Cortex of kidney (tissue), 1 donor: ENCODE results near the gene OR6B2.
"Not testable (repeated sequence)": the region's sequence is repeated elsewhere in the genome, so short reads cannot be mapped to it uniquely, and the experiment has no call there.

Experiments
- DNase-seq: peaks from one replicate; lab custom pipeline; 2025; lab: John Stamatoyannopoulos, UW

Gene OR6B2

DNA sequence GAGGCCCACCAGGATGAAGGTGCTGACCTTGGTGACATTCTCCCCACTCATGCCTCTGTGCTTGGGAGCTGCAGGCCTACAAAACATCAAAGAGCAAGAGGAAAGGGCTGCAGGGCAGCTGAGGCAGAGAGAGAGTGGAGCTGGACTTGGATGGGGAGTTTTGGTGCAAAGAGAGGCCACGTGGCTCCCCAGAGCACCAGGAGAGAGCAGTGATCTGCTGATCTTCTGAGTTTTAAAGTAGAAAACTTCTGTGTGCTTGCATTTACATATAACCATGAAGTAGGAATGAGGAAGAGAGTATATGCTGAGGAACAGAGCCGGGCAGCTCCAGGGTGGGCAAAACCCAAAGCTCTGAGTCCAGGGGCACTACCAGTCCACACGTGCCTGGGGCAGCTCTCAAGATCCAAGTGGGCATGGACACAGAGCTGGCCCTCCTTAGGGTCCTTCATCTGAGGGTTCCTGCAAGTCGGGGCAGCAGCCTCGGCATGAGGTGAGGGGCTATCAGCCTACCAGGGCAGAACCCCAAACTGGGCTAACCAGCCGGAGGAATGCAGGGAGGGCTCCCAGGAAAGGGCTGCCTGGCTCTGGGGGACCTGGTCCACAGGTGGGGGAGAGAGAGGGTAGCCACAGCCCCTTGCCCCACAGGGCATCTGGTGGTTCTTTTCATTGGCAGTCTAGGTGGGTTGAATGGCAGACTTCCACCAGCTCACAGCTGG, at the start of gene OR6B2:
OR6B2 (minus strand) TSS at position 51 of the 716 bp plus-strand sequence; CDS start at position 51, 0 bp downstream.
- DNase-seq, result no peak

DNA sequence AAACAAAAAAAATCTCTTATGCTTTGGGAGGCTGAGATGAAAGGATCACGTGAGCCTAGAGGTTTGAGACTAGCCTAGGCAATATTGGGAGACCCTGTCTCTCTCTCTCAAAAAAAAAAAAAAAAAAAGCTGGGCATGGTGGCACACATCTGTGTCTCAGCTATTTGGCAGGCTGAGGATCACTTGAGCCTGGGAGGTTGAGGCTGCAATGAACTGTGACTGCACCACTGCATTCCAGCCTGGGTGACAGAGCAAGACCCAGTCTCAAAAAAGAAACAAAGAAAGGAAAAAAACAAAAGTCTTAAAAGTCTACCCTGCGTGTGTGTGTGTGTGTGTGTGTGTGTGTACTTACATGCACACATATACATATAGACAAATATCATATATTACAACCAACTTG, 48.4 kb upstream of the OR6B2 start:
- no peak for DNase-seq

DNA sequence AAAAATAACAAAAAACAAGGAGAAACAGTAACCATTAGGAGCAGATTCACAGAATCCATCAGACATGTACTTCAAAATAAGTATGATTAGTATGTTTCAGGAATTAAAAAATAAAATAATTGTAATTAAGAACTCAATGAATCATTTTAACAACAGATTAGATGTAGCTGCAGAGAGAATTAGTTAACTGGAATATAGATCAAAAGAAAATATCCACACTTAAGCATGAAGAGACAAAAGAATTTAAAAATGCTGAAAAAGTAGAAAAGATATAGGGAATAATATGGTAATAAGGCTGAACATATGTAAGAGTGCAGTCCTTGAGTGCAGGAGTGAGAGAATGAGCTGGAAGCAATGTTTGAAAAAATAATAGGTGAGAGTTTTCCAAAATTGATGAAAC, 47.2 kb upstream of the OR6B2 start:
- no peak for DNase-seq

DNA sequence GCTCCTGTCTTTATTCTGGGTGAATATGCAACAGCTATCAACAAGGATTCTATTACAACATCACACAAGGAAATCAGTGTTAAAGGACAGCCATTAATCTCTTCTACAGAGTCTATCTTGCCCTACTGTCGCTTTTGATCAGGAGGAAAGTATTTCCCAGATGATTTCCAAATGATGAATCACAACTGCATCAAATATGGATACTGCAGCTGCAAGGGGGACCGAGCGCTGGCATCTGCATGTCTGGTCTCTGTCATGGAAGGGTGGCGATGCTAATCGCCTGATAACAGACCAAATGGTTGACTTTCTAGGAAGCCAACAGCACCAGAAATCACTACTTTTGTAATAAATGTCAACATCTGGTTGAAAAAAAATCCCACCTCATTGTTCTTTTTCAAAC, 44.3 kb upstream of the OR6B2 start:
- DNase-seq, result no peak

DNA sequence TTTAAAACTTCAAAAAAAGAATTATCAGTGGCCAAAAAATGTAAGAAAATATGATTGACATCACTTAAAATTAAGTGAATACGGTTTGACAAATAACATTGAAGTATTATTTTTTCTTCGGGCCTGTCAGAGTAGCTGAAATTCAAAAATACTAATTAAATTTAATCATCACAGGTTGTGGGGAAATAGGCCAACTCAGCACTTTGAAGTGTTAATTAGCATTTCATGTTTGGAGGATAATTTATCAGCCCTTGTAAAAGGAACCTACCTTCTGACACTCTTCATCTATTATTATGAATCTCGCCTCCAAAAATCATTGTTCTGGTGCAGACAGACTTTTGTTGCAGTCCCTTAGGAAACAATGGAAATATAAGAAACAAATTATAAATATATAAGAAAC, 40.7 kb upstream of the OR6B2 start:
- DNase-seq, result no peak

DNA sequence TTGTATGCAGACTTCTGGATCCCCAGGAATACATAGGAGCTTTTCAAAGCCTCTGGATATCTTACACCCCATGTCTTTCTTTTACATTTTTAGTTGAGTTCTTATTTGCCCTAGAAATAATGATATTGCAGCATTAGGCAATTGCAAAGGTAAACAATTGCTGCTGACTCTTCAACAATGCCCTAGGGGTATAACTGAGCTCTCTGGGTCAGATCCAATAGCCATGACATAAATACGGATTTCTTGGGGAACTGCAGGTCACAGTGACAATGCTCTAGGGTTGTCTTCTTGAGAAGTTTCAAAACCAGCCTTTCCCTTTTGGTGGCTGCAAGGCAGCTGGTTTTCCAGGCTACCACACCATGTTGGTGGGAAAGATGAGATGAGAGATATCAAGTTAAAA, 39.6 kb upstream of the OR6B2 start:
- no peak for DNase-seq

DNA sequence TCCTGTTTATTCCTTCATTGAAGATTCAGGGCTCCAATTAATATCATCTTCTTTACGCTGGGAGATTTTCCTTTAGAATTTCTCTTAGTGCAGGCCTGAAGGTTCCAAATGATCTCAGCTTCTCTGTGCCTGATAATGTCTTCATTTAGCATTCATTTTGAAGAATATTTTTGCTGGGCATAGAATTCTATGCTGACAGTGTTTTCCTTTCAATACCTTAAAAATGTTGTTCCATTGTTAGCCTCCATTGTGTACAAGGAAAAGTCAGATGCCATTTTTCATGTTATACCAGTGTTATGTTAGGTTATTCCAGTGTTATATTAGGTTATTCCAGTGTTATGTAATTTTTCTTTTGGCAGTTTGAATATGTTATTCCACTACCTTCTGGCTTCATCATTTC, 38.0 kb upstream of the OR6B2 start:
- no peak for DNase-seq

DNA sequence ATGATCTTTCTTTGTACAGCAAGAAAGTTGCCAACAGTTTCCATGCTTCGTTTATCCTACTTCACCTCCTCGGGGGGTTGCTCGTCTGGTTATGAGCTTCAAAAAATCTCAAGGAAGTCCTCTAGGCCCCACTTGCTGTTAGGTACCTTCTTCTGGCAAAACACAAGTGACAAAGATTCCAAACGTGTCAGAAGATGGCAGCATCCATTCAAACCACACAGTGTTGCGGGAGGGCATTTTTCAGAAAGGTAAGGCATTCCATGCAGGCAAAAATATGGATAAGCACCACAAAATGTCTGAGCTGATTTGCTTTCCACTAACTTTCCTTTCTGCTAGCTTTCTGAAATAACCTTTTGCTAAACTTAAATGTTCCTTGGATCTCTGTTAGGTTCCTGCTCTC, 36.3 kb upstream of the OR6B2 start:
- DNase-seq, result no peak

DNA sequence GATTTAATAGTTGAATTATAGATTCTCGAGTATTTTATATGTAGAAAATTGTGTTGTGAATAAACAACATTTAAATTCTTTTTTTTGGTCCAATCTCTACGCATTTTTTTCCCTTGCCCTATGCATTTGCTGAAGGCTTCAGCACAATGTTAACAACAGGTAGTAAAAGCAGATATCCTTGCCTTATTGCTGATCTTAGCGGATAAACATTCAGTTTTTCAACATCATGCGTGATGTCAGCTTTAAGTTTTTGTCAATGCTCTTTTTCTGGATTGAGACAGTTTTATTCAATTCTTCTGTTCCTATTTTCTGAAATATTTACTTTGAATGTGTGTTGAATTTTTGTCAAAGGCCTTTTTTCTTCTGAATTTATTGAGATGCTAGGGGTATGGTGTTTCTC, 34.7 kb upstream of the OR6B2 start:
- no peak for DNase-seq

DNA sequence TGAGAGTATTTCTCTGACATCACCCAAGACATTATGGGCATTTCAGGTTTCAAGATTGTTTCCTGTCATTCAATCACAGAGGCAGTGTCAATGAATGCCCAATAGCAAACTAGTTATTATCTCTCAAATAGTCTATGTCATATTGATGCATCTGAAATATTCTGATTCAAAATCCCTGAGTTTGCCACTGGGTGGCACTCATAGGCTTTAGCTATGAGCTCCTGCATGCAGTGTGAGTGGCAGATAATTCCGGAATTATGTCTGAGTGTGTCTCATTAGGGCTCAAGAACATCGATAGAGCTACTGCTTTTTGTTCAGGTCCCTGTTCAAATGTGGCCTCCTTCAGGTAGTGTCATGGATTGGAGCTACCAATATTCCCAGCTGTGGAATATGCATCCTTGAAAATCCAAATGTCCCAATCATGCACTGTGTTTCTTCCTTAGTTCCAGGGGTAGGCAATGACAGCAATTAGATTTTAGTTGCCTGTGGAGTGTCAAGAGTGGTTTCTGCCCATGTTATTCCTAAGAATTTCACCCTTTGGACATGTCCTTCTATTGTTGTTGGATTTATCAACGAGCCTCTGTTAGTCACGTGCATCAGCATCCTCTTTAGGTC, 30.9 kb upstream of the OR6B2 start:
- DNase-seq, result no peak

DNA sequence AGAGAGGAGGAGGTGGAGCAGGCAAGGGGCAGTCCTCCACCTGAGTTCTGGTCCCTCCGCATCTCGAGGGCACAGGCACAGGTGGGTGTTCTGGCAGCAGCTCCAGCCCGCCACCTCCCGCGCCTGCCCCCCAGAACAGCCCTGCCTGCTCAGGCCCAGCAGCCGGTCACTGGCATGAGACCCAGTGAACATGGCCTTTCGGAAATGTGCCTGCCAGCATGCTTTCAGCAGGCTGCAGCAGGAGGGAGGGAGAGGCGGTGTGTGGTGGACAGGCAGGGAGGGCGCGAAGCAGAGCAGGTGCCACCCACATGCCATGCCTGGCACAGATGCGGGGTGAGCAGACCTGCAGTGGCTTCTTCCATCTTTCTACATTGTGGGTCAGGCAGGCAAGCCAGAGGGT, 26.4 kb upstream of the OR6B2 start:
- no peak for DNase-seq

DNA sequence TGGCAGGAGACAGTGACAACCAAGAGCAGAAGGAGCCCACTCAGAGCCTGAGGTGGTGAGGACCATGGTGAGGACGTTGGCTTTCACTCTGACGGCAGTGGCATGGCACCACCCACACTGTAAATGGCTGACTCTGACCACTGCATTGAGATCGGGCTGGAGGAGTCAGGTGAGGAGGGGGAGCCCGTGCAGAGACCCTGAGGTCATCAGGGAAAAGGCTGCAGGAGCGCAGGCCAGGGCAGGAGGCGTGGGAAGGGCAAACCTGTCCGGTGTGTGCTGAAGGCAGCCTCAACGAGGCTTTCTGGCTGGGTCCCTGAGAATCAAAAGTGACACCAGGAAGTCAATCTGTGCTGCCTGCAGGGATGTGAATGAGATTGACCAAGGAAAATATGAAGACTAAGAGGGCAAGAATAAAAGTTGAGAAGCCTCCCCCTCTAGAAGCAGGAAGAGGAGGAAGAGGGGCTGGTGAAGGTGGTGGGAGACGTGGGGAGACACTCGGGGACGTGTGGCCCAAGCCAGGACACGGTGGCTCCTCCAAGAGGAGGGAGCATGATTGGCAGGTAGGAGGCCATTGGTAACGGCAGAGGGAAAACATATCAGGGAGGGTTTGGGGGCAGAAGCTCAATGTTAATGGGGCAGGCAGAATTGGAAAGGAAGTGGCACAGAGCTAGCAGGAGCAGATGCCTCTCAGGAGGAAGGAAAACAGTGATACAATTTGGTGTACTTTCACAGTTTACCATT, 25.1 kb upstream of the OR6B2 start:
- no peak for DNase-seq

DNA sequence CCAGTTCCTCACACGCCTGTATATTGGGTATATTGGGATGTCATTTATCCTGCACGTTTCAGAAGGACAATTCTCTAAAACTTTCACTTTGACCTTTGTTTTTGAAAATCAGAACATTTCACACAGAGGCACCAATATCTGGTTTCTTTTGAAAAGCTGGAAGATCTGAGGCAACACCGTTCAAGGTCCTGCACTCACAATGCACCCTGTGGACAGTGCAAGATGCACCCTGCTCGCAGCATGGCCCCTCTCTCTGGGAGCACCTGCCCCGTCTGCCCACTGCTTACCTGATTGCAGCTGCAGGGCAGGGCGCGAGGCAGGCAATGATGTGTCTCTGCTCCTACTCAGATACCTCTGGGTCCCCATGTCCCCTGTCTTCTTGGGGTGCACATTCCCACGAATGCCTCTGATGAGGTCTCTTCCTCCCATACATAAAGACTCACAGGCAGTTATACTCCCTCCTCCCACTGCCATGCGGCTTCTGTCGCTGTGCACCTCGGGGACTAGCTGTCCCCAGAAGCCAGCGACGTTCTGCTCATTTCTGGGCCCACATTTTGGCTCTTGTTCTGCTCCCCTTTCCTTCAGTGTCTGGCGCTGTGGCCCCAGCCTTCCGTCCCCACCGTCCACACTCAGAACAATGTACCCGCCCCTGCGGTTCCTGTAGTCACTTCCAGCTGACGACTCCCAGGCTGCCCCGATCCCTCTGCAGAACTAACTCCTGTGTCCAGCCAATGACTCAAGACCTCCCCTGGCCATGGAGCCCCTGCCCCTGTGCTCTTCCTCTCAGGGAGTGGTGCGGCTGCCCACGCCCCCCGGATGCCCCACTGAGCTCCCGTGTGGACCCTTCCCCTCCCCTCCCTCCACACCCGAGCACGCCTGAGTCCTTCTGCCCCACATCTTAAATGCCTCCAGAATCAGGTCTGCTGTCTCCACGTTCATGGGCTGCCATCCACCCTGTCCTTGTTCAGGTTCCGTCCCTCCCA, 23.2 kb upstream of the OR6B2 start, which contains the start of gene OR6B3:
OR6B3 (minus strand) TSS at position 349 of the 983 bp plus-strand sequence.
- DNase-seq, result no peak

DNA sequence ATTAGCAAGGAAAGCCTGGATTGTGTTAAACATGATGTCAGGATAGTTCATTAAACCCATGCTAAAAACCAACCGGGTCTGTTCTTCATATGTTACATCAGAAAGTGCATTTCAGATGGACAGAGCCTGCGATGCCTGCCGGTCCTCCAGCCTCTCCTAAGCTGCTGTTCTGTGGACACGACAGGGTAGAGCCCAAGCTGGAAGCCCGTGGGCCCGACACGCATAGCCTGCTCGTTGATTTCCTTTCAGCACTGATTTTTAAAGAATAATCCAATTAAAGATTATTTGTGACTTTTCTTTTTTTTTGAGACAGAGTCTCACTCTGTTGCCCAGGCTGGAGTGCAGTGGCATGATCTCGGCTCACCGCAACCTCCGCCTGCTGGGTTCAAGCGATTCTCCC, 22.3 kb upstream of the OR6B2 start:
- no peak for DNase-seq

DNA sequence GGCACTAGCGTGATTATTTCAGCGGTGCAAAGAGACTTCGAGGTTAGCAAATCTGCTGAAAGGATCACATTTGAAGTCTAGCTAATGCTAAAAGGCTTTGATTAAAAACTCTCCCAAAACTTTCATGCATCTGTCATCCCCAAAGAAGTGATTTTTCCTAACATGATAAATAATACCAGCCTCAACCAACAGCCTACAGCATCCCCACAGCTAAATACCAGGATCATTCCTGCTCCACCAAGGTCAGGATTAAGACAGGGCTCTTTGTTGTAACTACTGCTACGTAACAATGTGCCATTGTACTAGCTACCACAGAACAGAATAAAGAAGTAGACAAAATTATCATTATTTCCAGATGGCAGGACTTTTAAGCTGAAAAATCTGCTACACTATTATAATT, 21.5 kb upstream of the OR6B2 start:
- no peak for DNase-seq

DNA sequence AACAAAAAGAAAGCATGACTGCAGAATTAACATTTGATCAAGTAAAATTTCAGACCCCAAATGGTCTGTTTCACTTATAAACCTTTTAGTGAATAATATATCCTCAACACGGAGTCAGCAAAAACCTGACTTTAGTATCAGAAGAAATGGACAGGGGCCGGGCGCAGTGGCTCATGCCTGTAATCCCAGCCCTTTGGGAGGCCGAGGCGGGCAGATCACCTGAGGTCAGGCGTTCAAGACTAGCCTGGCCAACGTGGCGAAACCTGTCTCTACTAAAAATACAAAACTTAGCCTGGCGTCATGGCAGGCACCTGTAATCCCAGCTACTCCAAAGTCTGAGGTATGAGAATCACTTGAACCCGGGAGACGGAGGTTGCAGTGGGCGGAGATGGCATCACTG, 20.0 kb upstream of the OR6B2 start:
- no peak for DNase-seq

DNA sequence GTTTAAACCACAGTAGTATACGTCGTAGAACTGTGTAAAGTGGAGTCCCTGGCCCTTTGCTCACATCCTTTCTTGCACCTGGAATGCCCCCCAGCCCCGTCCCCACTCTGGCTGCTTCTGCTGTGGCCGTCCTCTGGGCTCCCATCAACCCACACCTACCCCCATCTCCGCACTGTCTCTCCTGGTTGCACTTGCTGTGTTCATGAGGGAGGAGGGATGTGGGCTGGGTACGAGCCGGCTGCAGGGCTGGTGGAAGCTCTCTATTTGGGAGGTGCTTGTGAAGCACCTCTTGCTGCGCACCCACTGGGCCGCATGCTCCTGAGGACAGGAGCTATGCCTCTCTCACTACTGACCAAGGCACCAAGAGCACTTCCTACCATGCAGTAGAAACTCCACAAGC, 18.0 kb upstream of the OR6B2 start:
- no peak for DNase-seq

DNA sequence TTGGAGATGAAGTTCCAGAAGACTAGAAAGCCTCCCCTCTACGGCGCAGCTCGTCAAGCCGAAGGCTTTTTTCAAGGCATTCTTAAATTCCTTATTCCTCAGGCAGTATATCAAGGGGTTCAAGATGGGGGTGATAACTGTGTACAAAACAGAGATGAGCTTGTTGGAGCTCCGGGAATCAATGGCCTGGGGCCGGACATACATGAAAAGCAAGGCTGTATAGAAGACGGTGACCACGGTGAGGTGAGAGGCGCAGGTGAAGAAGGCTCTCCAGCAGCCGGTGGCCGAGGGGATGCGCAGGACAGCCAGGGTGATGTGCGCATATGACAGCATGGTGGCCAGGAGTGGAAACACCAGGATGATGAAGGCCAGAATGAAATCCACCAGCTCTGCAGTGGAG, 14.9 kb upstream of the OR6B2 start:
- DNase-seq, result no peak

DNA sequence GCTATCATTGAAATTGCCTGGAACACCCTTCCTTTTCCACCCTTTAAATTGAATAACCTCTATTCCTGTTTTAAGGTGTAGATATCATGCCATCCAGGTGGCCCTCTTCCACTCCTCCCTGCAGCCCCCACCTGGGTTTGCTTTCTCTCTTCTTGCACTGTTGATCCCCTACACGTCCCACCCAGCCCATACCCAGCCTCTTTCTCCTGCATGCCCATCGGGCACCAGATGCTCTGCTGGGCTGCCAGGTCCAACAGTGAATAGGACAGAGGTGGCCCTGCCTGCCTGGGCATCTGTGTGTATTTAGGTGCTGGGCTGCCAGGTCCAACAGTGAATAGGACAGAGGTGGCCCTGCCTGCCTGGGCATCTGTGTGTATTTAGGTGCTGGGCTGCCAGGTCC, 13.9 kb upstream of the OR6B2 start:
- not testable (repeated sequence) for DNase-seq

DNA sequence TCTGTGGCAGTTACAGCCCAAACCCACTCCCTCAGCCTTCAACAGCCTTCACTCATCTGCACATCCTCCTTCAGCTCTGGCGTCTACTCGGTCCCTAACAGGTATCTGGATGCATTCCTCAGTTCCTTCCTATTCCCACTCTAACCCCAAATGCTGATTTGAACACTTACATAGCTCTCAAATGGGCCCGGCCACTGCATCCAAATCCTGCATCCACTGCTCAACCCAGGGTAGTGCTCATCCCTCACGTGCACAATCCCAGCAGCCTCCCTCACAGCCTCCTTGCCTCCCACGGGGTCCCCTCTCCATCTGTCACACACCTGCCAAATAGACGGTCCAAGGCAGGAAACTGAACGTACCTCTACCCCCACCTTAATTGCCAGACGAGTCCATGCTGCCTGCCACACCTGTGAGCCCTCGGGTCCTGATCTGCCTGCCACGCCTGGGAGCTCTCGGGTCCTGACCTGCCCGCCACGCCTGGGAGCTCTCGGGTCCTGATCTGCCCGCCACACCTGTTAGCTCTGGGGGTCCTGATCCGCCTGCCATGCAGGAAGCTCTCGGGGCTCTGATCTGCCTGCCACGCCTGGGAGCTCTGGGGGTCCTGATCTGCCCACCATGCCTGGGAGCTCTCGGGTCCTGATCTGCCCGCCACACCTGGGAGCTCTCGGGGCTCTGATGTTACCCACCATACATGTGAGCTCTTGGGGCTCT, 13.2 kb upstream of the OR6B2 start:
- no peak for DNase-seq

DNA sequence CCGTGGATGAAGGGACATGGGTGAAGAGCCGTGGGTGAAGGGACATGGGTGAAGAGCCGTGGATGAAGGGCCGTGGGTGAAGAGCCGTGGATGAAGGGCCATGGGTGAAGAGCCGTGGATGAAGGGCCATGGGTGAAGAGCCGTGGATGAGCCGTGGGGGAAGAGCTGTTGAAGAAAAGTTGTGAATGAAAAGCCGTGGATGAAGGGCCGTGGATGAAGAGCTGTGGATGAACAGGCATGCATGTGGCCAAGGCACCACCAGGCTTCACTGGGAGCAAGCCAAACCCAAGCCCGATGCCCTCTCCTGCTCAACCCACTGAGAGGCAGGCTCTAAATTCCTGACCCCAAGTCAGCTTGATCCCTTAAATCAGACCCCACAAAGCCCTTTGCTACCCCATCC, 12.5 kb upstream of the OR6B2 start:
- DNase-seq, result no peak
